Esophagus mucosa (tissue), 1 donor: ENCODE data around the gene TAGLN. TPM values are rescaled to one million over a fixed set of nuclear protein-coding genes. Genes with fewer than 3 reads are reported as not detected.
"Not testable (repeated sequence)": the region's sequence is repeated elsewhere in the genome, so short reads cannot be mapped to it uniquely, and the experiment has no call there.

Experiments
- ATAC-seq: fragments of 200-7000 bp; cut with Tn5 transposase; one replicate; pipeline ENCODE4 v1.9.1; 2020
- total RNA-seq: library from RNA; stranded (reverse); gene quantifications from one replicate; pipeline ENCODE4 v1.2.4, GENCODE V29; 2023
- donor health status: DM: yes; HTN: yes; CAD: no.

Gene TAGLN
- total RNA-seq, 1 donor from 2014 or later = 55.9 TPM

- ATAC-seq = no peak
Observed at GRCh38 chr11:117197006-117197405, 2.2 kb upstream of the TAGLN start.

DNA sequence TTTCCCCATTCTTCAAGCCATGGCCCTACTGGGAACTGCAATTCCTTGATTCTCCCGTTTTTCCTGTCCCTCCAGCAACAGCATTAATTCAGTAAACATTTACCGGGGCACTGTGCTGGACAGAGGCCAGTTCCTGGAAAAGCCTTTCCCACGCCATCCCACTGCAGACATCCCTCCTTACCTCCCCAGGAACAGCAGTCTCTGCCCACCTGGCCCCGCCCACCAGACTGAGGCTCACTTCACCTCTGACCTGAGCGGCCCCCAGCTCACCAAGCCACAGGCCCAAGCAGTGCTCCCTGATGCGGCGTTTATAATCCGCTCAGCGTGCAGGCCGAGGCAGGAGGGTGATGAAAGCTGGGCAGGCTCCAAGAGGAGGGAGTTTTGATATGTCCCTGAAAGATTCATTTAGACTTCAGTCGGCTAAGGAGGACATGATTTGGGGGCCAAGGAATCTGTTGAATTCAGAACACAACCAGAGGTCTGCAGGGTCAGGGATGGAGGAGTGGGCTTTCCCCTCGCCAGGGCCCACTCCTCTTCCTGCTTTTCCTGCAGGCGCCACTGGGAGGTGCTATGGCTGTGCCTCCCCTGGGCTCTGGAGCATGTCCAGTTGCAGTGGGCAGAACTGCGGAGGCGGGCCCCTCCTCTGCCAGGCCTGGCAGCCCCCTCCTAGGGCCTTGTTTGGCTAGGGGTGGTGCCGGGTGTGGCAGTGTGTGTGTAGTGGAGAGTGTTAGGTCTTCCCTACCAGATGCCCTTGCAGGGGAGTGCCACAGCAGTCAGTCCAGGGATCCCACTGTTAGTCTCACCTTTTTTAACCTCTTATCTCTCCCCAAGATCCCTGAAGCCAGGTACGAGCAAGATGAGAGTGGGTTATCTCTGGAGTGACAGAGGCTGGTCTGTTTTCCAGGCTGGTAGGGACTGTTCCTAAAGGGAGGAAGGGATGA, 1.4 kb upstream of the TAGLN start:
- ATAC-seq = peak; percentile 28

GRCh38 chr11:117198613-117199012, 557 bp upstream of the TAGLN start:
- no peak for ATAC-seq

GRCh38 chr11:117199916-117200812, 994 bp downstream of the TAGLN start:
- ATAC-seq = no peak

DNA sequence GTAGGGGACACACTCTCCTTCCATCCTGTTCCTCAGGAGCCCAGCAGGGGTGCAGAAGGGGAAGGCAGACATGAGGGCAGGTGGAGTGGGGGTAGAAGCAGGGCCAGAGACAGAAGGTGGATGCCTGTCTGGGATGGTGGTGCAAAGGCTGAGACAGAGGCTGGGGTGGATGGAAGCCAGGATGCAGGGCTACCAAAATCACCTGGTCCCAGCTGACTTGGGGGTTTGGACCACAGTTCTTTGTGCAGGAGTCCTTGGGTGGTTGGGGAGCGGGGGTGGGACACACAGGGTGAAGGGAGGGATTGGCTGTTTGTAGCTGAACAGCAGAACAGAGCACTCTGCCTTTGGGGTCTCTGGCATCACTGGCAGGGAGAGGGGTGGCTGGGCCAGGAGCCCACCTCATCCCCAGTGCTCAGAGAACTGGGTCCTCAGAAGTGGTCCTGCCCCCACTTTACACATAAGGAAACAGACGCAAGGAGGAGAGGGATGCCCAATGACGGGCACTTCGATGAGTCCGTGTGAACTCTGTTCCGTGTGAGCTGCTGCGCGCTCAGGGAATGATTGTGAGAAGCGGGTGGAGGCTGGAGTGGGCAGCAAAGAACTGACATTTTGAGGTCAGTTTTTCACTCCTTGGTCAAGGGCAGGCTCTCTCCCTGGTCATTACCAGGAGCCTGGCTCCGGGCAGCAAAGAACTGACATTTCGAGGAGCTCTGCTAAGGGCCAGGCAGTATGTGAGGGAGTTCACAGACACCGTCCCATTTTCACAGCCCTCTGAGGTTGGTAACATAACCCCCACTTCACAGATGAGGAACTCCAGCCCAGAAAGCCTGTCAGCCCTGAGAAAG, 1.9 kb downstream of the TAGLN start:
- ATAC-seq = no peak

DNA sequence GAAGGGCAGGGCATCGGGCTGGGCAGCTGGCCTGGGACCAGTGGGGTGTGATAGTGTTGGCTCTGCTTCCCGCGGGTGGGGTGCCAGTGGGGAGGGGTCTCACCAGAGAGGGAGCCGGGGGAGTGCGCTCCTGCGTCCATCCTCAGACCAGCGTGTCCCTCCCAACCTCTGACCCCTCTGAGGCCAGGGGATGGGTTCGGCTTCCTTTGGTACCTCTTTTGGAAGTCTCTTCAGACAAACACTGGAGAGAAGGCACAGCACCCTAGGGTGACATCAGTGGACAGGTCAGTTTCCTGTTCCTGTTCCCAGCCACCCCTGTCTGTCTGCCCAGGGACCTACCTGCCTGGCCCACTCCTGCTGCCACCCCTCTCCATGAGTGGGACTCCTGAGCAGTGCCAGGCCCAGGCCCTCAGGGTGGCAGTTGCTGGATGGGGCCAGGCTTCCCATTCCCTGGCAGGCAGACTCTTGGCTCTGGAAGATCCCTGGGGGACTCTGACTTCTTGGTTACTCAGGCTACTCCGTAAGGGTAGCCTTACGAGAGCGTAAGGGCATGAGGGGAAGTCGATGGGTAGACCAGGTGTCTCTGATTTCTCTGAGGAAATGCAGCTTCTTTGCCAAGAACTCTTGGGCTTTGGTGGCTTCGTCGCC, 2.6 kb downstream of the TAGLN start:
- ATAC-seq = no peak

DNA sequence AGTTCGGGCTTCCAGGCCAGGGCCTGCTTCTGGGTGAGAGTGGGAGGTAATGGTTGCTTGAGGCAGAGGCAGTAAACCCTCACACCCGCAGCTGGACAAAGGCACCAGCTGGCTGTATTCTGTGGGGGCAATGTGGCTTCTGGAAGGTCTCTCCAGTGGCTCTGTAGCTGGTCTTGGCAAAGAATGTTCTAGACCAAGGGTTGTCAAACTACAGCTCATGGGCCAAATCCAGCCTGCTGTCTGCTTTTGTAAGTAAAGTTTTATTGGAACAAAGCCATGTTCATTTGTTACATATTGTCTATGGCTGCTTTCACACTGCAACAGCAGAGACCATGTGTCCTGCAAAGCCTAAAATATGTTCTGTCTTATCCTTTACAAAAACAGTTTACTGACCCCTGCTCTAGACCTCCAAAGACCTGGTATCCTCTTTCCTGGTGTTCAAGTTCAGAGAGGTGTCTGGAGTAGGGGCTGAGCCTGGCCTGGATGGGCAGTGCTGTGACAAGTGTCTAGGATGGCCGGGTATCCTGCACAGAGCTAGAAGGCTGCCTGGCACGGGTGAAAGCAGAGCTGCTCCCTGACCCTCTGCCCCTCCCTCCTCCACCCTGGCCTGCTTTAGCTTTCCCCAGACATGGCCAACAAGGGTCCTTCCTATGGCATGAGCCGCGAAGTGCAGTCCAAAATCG, 3.4 kb downstream of the TAGLN start:
- no peak for ATAC-seq

DNA sequence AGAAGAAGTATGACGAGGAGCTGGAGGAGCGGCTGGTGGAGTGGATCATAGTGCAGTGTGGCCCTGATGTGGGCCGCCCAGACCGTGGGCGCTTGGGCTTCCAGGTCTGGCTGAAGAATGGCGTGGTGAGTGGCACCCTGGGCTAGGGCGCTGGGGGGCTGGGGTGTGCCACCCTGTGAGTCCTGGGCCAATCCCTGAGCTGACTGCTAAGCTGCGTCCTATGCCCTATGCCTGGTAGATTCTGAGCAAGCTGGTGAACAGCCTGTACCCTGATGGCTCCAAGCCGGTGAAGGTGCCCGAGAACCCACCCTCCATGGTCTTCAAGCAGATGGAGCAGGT, 3.9 kb downstream of the TAGLN start:
- ATAC-seq = no peak

- ATAC-seq = no peak
Observed at GRCh38 chr11:117204283-117205080, 5.3 kb downstream of the TAGLN start.

DNA sequence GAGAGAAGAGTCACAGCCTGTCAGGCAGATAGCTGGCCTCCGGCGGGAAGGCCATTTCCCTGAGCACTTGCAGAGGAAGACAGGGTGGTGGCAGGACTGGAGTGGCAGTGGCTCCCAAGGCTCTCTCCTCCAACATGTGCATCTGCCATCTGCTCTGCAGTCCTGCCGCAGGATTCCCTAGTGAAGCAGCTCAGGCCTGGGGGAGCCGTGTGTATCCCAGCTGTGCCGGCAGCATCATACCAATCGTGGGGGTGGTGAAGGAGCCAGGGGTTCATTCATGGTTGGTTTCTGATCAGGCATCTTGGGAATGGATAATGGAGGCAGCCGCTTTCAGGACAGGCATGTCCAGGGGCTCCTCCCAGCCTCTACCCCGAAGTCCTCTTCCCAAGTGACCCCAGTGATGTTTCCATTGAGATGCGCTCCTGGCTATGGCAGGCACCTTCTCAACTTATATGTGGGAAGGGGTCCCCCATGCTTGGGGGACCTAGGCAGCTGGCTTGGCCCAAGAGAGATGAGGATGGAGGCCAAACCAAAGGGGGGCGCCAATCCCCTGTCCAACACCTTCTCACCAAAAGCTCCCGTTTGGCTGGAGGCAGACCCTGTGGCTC, 6.1 kb downstream of the TAGLN start:
- ATAC-seq = no peak

- not testable (repeated sequence) for ATAC-seq
Observed at GRCh38 chr11:117206111-117206510, 6.9 kb downstream of the TAGLN start.

DNA sequence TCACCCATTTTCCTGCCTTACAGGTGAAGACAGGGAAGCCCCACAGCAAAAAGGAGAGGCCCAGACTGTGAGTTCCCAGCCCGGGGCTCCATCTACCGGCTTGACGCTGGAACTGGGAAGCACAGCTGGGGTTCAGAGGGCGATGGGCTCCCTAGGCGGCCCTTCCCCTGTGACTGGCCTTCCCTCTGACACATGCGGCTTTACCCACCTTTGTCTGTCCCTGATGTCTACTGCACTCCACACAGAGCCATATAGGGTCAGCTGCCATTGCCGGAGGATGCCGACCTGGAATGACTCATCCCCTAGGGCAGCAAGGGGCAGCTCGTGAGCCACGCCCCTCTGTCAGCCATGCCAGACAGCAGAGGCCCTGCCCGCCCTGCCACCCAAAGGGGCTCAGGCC, 7.7 kb downstream of the TAGLN start:
- peak; percentile 20 for ATAC-seq

DNA sequence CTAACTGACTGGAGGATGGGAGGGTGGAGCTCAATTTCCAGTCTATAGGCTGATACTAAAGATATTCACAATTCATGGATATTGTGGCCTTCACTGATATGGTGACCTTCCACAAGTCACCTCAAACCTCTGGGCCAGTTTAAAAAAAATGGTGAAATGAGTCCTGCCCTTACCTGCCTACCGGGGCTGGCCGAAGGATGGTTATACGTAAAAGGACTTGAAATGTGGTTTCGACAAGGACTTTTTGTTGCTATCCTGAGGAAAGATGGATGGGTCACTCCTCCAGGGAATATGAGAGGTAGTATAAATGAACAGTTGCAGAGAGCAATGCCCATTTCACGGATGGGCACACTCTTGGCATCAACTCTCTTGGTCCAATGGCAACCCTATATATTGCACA, 8.3 kb downstream of the TAGLN start:
- not testable (repeated sequence) for ATAC-seq

DNA sequence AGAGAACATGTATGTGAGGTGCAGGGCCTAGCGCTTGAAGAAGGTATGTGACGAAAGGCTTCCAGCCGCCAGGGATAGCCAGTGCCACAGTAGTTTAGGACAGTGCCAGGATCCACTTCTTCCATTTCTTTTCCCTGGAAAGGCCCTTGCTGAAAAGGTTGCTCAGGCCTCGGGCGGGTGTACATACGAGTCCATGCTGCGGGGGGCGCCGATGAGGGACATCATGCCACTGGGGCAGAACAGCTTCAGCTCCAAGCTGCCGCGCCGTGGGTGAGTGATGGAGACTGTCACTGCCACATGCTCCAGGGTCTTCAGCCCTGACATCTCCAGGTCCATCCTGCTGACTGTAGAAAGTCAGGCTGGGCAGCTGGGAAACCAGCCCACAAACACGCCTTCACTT, 9.5 kb downstream of the TAGLN start:
- not testable (repeated sequence) for ATAC-seq

DNA sequence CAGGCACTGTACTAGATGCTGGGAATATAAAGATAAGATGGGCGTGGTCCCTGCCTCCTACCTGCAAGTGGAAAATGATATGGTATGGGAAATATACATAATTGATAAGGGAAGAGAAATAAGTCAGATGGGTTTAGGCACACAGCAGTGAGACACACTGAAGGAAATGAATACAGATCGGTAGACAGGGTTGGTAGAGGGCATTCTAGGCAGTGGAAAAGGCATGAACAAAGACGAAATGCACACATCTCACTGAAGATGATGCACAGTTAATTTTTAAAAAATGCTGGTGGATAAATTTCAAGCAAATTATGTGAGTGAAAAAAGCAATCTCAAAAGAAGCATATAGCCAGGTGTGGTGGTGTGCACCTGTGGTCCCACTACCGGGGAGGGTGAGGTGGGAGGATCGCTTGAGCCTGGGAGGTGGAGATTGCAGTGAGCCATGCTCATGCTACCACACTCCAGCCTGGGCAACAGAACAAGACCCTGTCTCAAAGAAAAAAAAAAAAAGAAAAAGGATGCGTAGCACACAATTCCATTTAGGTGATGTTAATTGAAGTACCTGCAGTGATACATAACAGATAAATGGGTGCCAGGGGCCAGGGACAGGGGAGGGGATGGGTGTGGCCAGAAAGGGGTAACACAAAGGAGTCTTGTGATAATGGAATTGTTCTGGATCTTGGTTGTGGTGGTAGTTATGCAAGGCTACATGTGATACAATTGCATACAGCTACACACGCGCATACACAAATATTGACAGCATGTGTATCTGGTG, 10.4 kb downstream of the TAGLN start:
- ATAC-seq = not testable (repeated sequence)

DNA sequence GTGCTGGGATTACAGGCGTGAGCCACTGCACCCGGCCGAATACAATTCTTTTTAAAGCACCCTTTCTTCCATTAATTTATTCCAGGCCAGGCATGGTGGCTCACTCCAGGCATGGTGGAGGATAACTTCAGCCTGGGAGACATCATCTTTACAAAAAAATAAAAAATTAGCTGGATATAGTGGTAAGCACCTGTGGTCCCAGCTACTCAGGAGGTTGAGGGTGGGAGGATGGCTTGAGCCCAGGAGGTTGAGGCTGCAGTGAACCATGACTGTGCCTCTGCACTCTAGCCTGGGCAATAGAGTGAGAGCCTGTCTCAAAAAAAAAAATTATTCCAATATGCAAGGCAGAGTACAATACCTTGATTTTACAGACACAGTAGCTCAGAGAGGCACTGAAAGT, 11.4 kb downstream of the TAGLN start:
- ATAC-seq = no peak

- no peak for ATAC-seq
Observed at GRCh38 chr11:117212697-117213355, 13.7 kb downstream of the TAGLN start.

DNA sequence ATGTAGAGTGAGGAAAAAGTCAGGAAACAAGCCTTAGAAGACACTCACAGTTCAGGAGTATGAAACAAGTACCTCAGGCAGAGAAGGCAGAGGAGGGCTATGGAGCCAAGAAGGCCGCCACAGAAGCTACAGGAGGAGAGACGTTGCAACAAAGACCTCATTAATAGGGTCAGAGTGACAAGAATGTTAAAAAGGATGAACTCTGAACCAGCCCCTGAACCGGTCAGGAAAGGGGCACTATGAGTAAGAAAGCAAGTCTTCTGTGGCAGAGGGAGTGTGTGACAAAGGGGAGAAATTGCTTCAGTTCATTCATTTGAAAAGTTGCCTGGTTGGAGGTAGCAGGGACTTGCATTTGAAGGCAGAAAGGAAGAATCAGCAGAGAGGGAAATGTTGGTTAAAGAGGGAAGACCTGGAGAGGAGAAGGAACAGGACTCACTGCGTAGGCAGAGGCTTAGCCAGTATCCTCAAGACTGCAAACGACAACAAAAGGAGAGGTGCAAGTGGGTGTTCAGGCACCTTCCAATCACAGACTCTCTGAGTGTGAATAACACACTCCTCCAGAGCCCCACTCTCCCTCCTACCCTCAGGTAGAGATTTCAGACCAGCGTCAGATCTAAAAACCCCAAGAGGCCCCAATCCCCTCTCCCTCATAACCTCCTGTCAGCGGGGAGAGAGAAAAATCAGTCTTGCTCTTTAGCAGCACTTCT, 15.4 kb downstream of the TAGLN start:
- ATAC-seq = no peak
